Motor neuron (in vitro differentiated cells): ENCODE results near the gene SUSD1. TPM values are rescaled to one million over a fixed set of nuclear protein-coding genes. Genes with fewer than 3 reads are reported as not detected.

ENCODE experiments used
- ATAC-seq, 8 experiments: fragments of 200-7000 bp; cut with Tn5 transposase; replicated peaks in 6 of 8; 2 replicates each; pipeline ENCODE4 v1.8.0; 2021; ENCODE audit warnings: mild to moderate bottlenecking in 8 of 8, moderate library complexity in 8 of 8
- H3K27ac ChIP-seq, 2 donors: fragments of 250-450 bp; sonication (Bioruptor Pico); 2 replicates each; pipeline ENCODE4 v1.9.0; 2021; ENCODE audit warnings: antibody characterized with exemption in 2 of 2, mild to moderate bottlenecking in 2 of 2, moderate library complexity in 1 of 2
- H3K4me1 ChIP-seq, 2 donors: fragments of 250-450 bp; sonication (Bioruptor Pico); replicated peaks in 1 of 2; 2 replicates each; pipeline ENCODE4 v1.6.1; 2021; ENCODE audit warnings: antibody characterized with exemption in 2 of 2, mild to moderate bottlenecking in 2 of 2, moderate library complexity in 1 of 2
- H3K4me3 ChIP-seq, 5 donors: fragments of 250-450 bp; sonication (Bioruptor Pico); 2 replicates each; pipeline ENCODE4 v1.9.0; 2021; ENCODE audit warnings: antibody characterized with exemption in 5 of 5, mild to moderate bottlenecking in 5 of 5, moderate library complexity in 4 of 5
- WGBS, 10 experiments: fragments of 450-650 bp; shearing (Covaris generic); methylation state at CpG; one replicate each; pipeline ENCODE4 v1.0.0; 2022; 5-methylcytosine and 5-hydroxymethylcytosine counted together
- in situ Hi-C, 9 experiments: fragments of 400-800 bp; cut with MboI; loops; one replicate each; pipeline ENCODE4 v1.15.0; 2021; ENCODE audit warnings: low sequenced_read_pairs in 9 of 9, low pct_unique_long_range_greater_than_20kb in 2 of 9; ENCODE audit not compliant: unreplicated experiment in 9 of 9
- total RNA-seq, 8 experiments: library from RNA; unstranded; fragments of 300-600 nt; gene quantifications; 2 replicates each; pipeline versions ENCODE4 v1.2.3 to v1.2.4, GENCODE V29; 2022

The SUSD1 gene
- total RNA-seq, 8 experiments from 2014 or later = 4.9 to 15.9 (median 8.4) TPM

DNA sequence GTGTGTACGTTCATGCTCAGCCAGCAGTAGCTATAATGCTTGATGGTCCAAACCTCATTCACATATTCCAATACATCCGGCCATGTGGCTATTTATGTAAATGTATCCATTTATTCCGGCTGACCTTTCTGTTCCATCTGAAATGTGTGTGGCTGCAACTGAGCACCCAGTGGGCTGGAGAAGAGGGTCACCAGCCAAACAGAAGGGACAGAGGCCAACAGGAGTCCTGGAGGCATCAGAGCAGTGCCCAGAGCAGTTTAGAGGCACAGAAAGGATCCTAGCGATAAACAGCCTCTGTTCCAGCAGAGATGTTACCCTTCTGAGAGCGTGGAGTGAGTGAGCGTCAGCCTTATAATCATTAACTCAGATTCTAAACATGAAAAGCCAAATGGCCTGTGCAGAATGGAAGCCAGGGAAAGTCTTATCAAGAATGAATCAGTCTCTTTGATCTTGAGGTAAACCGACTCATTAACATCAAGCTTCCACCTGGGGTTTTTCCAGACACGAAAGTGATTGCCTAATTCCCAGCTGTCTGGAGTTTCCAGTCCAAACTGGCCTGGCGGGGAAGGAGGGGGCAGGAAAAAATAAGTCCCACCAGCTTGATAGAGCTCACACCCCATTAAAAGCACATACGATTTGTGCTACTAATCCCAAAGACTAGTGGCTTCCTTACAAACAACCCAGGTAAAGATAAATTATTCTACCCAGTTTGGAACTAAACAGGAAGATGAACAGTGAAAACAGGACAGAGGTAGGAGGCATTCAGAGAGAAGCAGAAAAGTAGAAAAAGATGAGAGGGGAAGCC, 55.7 kb downstream of the SUSD1 start:
- no peak overlapping the region for H3K27ac ChIP-seq
- no peak overlapping the region for H3K4me3 ChIP-seq
- ATAC-seq = peak in 2 of 8 experiments; percentile 22 to 53
- H3K4me1 ChIP-seq = peaks cover 0 to 6% of the 10 kb centered on the region in 2 donors
- in situ Hi-C loops = loop anchor here in 1 of 9 experiments (10.0 to 25.0 kb wide), 2 partner anchors 93 to 235 kb away; no protein-coding TSS in a partner anchor
- 0 to 80% (median 49%) methylated on average over 1 to 8 of the region's 10 CpGs; no CpG with 5 or more reads in 1 of the 10 experiments for WGBS, 10 experiments

GRCh38 chr9:112118009-112118408, 57.1 kb downstream of the SUSD1 start:
- 33 to 100% (median 100%) methylated on average over 1 of the region's 1 CpG; no CpG with 5 or more reads in 2 of the 10 experiments for WGBS, 10 experiments
- in situ Hi-C loops = loop anchor here in 1 of 9 experiments (10.0 to 25.0 kb wide), 2 partner anchors 94 to 237 kb away; no protein-coding TSS in a partner anchor
- no peak for ATAC-seq
- Histone ChIP-seq H3K4me1 (peaks cover 0 to 6% of the 10 kb centered on the region in 2 donors), H3K4me3 (no peak overlapping the region), H3K27ac (no peak overlapping the region)

GRCh38 chr9:112115970-112116753, 58.9 kb downstream of the SUSD1 start:
- 52 to 100% (median 71%) methylated on average over 2 to 3 of the region's 3 CpGs; no CpG with 5 or more reads in 3 of the 10 experiments for WGBS, 10 experiments
- peaks cover 0 to 6% of the 10 kb centered on the region in 2 donors for H3K4me1 ChIP-seq
- no peak overlapping the region for H3K4me3 ChIP-seq
- in situ Hi-C loops = loop anchor here in 1 of 9 experiments (10.0 to 25.0 kb wide), 2 partner anchors 96 to 239 kb away; no protein-coding TSS in a partner anchor
- peak in 1 of 8 experiments; percentile 27 for ATAC-seq
- H3K27ac ChIP-seq = no peak overlapping the region

GRCh38 chr9:112115109-112115508, 60.0 kb downstream of the SUSD1 start:
- 0 to 100% (median 69%) methylated on average over 1 to 2 of the region's 3 CpGs; no CpG with 5 or more reads in 3 of the 10 experiments for WGBS, 10 experiments
- no peak overlapping the region for H3K27ac ChIP-seq
- in situ Hi-C loops = loop anchor here in 1 of 9 experiments (10.0 to 25.0 kb wide), 2 partner anchors 97 to 240 kb away; no protein-coding TSS in a partner anchor
- no peaks in the 10 kb centered on the region for H3K4me1 ChIP-seq
- H3K4me3 ChIP-seq = no peak overlapping the region
- ATAC-seq = no peak

DNA sequence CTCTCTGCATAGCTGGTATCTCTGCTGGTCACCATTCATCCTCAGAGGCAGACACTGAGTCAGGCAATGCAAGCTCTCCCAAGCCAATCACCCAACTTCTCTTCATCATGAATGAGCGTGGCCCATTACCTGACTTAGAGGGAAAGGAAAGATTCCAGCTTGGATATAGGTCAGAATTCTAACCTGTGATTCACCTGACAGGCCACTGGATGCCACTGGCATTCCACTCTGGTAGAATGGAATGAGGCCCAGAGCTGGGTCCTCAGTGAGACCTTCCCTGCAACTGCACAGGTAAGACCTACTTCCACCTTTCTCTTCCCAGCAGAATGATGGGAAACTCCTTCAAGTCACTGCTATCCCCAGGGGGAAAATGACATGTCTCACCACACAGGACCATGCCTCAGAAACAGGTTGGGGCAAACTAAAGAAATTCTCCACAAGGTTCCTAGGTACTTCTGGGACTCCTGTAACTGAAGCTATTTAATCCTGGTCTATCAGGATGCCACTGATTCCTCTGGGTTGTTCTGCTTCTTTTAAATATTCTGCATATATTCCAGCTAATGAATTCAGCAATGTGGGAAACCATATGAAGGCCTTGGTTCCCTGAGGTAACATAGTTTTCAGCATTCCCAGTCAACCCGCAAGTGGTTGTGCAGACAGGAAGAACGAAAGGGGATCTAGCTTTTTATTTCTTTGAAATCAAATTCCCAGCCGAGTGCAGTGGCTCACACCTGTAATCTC, 62.0 kb downstream of the SUSD1 start:
- peak; percentile 48 to 91 (median 60) for ATAC-seq
- Histone ChIP-seq H3K4me3 (no peak overlapping the region), H3K4me1 (no peaks in the 10 kb centered on the region), H3K27ac (no peak overlapping the region)
- in situ Hi-C loops = loop anchor here in 1 of 9 experiments (10.0 to 25.0 kb wide), 2 partner anchors 99 to 242 kb away; no protein-coding TSS in a partner anchor
- 47 to 95% (median 80%) methylated on average over 1 to 4 of the region's 4 CpGs; no CpG with 5 or more reads in 3 of the 10 experiments for WGBS, 10 experiments

DNA sequence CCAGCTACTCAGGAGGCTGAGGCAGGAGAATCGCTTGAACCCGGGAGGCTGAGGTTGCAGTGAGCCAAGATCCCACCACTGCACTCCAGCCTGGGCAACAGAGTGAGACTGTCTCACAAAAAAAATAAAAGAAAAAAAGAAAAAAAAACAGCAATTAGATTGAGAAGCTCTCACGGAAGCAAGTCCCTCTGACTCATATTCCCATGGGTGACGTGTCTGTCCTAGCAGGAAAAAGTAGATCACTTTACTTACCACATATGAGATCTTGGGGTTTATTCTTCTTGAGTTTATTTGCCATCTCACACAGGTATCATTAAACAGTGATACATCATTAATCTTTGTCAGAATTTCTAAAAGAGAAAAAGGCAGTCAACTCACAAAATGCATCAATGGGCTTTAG, 62.6 kb downstream of the SUSD1 start:
- Histone ChIP-seq H3K4me1 (no peaks in the 10 kb centered on the region), H3K4me3 (no peak overlapping the region), H3K27ac (no peak overlapping the region)
- in situ Hi-C loops = loop anchor here in 1 of 9 experiments (10.0 to 25.0 kb wide), 2 partner anchors 100 to 242 kb away; no protein-coding TSS in a partner anchor
- peak in 7 of 8 experiments; percentile 49 to 84 (median 69) for ATAC-seq
- WGBS, 10 experiments = 24 to 92% (median 77%) methylated on average over 2 to 4 of the region's 4 CpGs; no CpG with 5 or more reads in 3 of the 10 experiments

DNA sequence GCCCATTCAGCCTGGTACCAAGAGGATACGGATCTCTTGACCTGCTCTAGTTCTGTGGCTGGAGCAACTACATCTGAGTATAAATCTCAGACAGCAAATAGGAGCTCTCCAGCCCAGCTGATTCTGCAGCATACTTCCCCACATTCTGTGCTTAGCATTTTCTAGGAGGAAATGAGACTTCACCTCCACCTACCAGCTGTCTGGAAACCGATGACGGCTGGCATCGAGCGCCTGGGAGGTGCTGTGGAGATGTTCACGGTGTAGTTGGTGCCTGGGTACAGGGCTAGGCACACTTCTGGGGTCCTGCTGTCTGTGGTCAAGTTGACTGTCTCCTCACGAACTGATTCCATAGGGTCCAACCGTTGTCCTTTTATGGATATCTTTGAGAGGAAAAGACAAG, 63.6 kb downstream of the SUSD1 start:
- H3K27ac ChIP-seq = no peak overlapping the region
- H3K4me1 ChIP-seq = no peaks in the 10 kb centered on the region
- in situ Hi-C loops = loop anchor here in 1 of 9 experiments (10.0 to 25.0 kb wide), 2 partner anchors 101 to 243 kb away; no protein-coding TSS in a partner anchor
- no peak overlapping the region for H3K4me3 ChIP-seq
- 60 to 100% (median 90%) methylated on average over 1 to 6 of the region's 8 CpGs; no CpG with 5 or more reads in 3 of the 10 experiments for WGBS, 10 experiments
- ATAC-seq = no peak

DNA sequence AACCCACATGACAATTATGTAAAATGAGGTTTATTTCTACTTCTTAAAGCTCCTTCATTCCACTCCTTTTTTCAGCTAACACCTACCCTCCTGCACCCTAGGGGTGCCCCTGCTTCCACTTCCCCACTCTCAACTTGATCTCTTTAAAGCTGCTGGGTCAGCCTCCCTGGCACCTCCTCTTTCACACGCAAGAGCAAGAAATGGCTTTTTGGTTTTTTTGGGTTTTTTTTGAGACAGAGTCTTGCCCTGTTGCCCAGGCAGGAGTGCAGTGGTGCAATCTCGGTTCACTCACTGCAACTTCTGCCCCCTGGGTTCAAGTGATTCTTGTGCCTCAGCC, 64.4 kb downstream of the SUSD1 start:
- Histone ChIP-seq H3K4me1 (no peaks in the 10 kb centered on the region), H3K27ac (no peak overlapping the region), H3K4me3 (no peak overlapping the region)
- 83 to 100% (median 100%) methylated on average over 1 to 2 of the region's 2 CpGs; no CpG with 5 or more reads in 1 of the 10 experiments for WGBS, 10 experiments
- in situ Hi-C loops = loop anchor here in 1 of 9 experiments (10.0 to 25.0 kb wide), 2 partner anchors 102 to 244 kb away; no protein-coding TSS in a partner anchor
- ATAC-seq = no peak

- H3K27ac ChIP-seq = no peak overlapping the region
- WGBS, 10 experiments = 60 to 100% (median 82%) methylated on average over 1 to 6 of the region's 9 CpGs
- H3K4me1 ChIP-seq = no peaks in the 10 kb centered on the region
- H3K4me3 ChIP-seq = no peak overlapping the region
- no peak for ATAC-seq
- in situ Hi-C loops = loop anchor here in 1 of 9 experiments (10.0 to 25.0 kb wide), 2 partner anchors 102 to 245 kb away; no protein-coding TSS in a partner anchor
Observed at GRCh38 chr9:112110094-112110776, 64.9 kb downstream of the SUSD1 start.

- in situ Hi-C loops = loop anchor here in 1 of 9 experiments (25.0 kb wide), 1 partner anchor 107 kb away; no protein-coding TSS in a partner anchor
- no peak for ATAC-seq
- Histone ChIP-seq H3K4me1 (peaks cover 9 to 22% of the 10 kb centered on the region in 2 donors), H3K27ac (no peak overlapping the region), H3K4me3 (no peak overlapping the region)
- WGBS, 10 experiments = 71 to 93% (median 87%) methylated on average over 1 to 4 of the region's 4 CpGs
Observed at GRCh38 chr9:112104901-112105300, 70.2 kb downstream of the SUSD1 start.

GRCh38 chr9:112104401-112104800, 70.7 kb downstream of the SUSD1 start:
- ATAC-seq = no peak
- in situ Hi-C loops = loop anchor here in 1 of 9 experiments (25.0 kb wide), 1 partner anchor 108 kb away; no protein-coding TSS in a partner anchor
- H3K4me1 ChIP-seq = peaks cover 9 to 22% of the 10 kb centered on the region in 2 donors
- H3K27ac ChIP-seq = no peak overlapping the region
- H3K4me3 ChIP-seq = no peak overlapping the region
- WGBS, 10 experiments = 86 to 100% (median 100%) methylated on average over 1 to 2 of the region's 2 CpGs; no CpG with 5 or more reads in 5 of the 10 experiments
